Gastrocnemius medialis (tissue), 4 donors: ENCODE measurements around the gene CRYBB3.

Experiments
- POLR2A ChIP-seq, 2 donors: fragments of 450-650 bp; IDR thresholded peaks; one replicate each; pipeline ENCODE4 v1.6.1; 2017; ENCODE audit warnings: antibody characterized with exemption in 2 of 2, mild to moderate bottlenecking in 2 of 2, moderate library complexity in 2 of 2
- TF ChIP-seq, protein P1 (sequence below), 5 experiments: fragments of 450-650 bp in 3 of 5; fragments of 200-600 bp in 2 of 5; sonication (generic) in 2 of 5; IDR thresholded peaks in 4 of 5; conservative IDR thresholded peaks in 1 of 5; 1 replicate in 4 of 5; 2 replicates in 1 of 5; pipeline ENCODE4 v1.5.1; 2016 to 2019; ENCODE audit warnings: antibody characterized with exemption in 5 of 5, mild to moderate bottlenecking in 3 of 5, moderate library complexity in 3 of 5

DNA sequence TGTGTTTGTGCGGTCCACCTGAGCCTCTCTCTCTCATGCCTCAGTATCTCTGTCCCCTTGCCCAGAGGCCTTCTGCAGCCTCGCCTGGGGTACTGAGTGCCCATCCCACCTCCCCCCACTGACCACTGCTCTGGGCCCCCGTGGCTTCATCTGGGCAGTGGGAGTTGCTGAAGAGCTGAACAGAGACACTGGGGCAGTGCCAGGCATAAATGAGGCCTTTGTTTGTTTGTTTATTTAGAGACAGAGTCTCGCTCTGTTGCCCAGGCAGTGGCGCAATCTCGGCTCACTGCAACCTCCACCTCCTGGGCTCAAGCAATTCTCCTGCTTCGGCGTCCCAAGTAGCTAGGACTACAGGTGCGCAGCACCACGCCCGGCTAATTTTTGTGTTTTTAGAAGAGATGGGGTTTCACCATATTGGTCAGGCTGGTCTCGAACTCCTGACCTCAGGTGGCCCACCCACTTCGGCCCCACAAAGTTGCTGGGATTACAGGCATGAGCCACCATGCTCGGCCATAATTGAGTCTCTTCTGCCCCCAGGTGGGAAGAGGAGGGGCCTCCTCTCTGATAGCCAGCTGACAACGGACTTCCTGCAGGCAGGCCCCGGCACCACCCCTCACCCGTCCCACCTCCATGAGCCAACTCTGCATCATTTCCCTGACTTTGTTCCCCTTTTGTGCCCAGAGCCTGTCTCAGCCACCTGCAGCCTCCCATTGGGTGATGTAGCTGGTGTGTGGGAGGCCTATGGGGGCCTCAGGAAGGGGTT, 9.3 kb downstream of the CRYBB3 start:
- TF ChIP-seq, protein P1, sequence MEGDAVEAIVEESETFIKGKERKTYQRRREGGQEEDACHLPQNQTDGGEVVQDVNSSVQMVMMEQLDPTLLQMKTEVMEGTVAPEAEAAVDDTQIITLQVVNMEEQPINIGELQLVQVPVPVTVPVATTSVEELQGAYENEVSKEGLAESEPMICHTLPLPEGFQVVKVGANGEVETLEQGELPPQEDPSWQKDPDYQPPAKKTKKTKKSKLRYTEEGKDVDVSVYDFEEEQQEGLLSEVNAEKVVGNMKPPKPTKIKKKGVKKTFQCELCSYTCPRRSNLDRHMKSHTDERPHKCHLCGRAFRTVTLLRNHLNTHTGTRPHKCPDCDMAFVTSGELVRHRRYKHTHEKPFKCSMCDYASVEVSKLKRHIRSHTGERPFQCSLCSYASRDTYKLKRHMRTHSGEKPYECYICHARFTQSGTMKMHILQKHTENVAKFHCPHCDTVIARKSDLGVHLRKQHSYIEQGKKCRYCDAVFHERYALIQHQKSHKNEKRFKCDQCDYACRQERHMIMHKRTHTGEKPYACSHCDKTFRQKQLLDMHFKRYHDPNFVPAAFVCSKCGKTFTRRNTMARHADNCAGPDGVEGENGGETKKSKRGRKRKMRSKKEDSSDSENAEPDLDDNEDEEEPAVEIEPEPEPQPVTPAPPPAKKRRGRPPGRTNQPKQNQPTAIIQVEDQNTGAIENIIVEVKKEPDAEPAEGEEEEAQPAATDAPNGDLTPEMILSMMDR (IDR thresholded peaks at IDR 0.05 in 4 of 5, conservative IDR thresholded peaks at IDR 0.05 in 1 of 5) = no peak
- no peak for TF ChIP-seq POLR2A (IDR thresholded peaks at IDR 0.05)
